Glutamatergic neuron (in vitro differentiated cells): ENCODE results near the gene CHRNA1. TPM values are rescaled to one million over a fixed set of nuclear protein-coding genes. Genes with fewer than 3 reads are reported as not detected.

Experiments
- DNase-seq: peaks from one replicate; pipeline ENCODE4 v3.0.0; 2022
- H3K27ac Mint-ChIP-seq: one replicate; pipeline ENCODE4 v1.8.0; 2020; ENCODE audit warnings: mild to moderate bottlenecking, mixed read lengths, inconsistent platforms; ENCODE audit not compliant: unreplicated experiment
- H3K27me3 Mint-ChIP-seq: one replicate; pipeline ENCODE4 v1.8.0; 2020; ENCODE audit warnings: mild to moderate bottlenecking, moderate library complexity, mixed read lengths, inconsistent platforms; ENCODE audit not compliant: unreplicated experiment
- H3K36me3 Mint-ChIP-seq: one replicate; pipeline ENCODE4 v1.8.0; 2020; ENCODE audit warnings: mild to moderate bottlenecking, mixed read lengths, inconsistent platforms; ENCODE audit not compliant: unreplicated experiment
- H3K4me1 Mint-ChIP-seq: one replicate; pipeline ENCODE4 v1.8.0; 2020; ENCODE audit warnings: mild to moderate bottlenecking, low read depth, mixed read lengths, inconsistent platforms; ENCODE audit not compliant: unreplicated experiment
- H3K4me3 Mint-ChIP-seq: one replicate; pipeline ENCODE4 v1.8.0; 2020; ENCODE audit warnings: mild to moderate bottlenecking, mixed read lengths, inconsistent platforms; ENCODE audit not compliant: unreplicated experiment
- H3K9me3 Mint-ChIP-seq: one replicate; pipeline ENCODE4 v1.8.0; 2020; ENCODE audit warnings: mild to moderate bottlenecking, moderate library complexity, mixed read lengths, inconsistent platforms; ENCODE audit not compliant: unreplicated experiment
- long read RNA-seq: library from polyadenylated mRNA; unstranded; transcript quantifications from one replicate; pipeline ENCODE4 v2.0.0, GENCODE V29; 2020; ENCODE audit not compliant: unreplicated experiment
- total RNA-seq: library from RNA; stranded (reverse); fragmentation: NEBNext Ultra II Directional; extraction: Animal tissue kit (Norgen Biotek cat#: 25700); gene quantifications from one replicate; pipeline ENCODE4 v1.2.1, GENCODE V29; 2021; ENCODE audit not compliant: unreplicated experiment
- TF ChIP-seq, protein P1 (sequence below): fragments of 200-600 bp; sonication (generic); IDR thresholded peaks from one replicate; pipeline ENCODE4 v1.5.0; 2021; ENCODE audit not compliant: partially characterized antibody, unreplicated experiment

The CHRNA1 gene
- 161 TPM for total RNA-seq
- long read RNA-seq, transcript CHRNA1-202 (9 exons, 1,984 nt), result major isoform, 81 of 144 reads
- long read RNA-seq, transcript CHRNA1-201 (10 exons, 1,980 nt), result minor isoform, 28 of 144 reads
- long read RNA-seq, transcript CHRNA1-205 (8 exons, 1,460 nt), result minor isoform, 7 of 144 reads
- long read RNA-seq, partial matches to known transcripts, result 21 of 144 reads
- long read RNA-seq, other reads (novel, unspliced or antisense), result 6 of 144 reads

DNA sequence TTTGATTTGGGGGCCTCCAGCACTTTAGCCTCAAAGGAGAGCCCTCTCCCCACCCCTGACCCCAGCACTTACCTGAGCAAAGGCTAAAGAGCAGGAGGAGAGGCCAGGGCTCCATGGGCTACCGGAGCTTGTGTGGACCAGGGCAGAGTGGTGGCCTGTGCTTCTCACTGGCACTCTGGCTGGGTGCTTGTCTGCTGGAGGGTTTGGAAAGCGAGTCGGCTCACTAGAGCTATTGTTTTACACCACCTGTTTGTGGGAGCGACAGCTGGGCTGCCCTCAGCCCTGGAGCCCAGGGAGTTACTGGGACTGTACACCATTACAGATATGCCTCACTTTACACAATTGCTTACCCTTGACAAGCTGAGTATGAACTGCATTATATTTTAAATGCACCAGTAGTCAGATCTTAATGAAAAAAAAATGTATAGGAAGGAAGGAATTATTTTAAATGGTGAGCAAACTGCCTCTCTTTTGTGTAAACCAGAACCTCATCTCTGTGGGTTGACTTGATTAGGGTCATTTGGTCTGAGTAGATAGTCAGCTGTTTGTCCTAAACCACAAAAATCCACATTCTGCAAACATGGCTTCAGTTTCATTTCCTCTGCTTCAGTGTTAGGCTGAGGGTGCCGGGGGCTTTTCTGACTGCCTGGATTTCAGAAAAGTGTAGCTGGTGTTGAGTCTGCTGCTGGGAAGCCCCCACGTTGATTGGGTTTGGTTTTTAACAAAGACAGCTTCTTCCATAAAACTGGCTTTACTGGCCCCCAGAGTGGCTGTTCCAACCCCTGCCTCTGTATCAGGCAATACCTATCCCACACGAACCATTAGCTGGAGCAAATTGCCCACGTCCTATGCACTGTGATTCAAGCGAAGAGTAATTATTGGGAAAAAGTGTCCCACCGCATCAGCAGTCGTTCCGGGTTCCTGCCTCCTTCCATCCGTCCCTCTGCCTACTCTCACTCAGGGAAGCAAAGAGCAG lies at the start of gene CHRNA1:
CHRNA1 (minus strand) TSS at position 193 of the 976 bp plus-strand sequence; CDS start at position 115, 78 bp downstream.
- Mint-ChIP-seq H3K36me3 (no peaks in the 10 kb centered on the region), H3K4me1 (peaks cover 59% of the 10 kb centered on the region), H3K27me3 (peaks cover 1% of the 10 kb centered on the region), H3K4me3 (peak within 1 kb of the TSS; percentile 93), H3K27ac (peak within 1 kb of the TSS; percentile 96), H3K9me3 (peaks cover 16% of the 10 kb centered on the region)
- TF ChIP-seq, protein P1, sequence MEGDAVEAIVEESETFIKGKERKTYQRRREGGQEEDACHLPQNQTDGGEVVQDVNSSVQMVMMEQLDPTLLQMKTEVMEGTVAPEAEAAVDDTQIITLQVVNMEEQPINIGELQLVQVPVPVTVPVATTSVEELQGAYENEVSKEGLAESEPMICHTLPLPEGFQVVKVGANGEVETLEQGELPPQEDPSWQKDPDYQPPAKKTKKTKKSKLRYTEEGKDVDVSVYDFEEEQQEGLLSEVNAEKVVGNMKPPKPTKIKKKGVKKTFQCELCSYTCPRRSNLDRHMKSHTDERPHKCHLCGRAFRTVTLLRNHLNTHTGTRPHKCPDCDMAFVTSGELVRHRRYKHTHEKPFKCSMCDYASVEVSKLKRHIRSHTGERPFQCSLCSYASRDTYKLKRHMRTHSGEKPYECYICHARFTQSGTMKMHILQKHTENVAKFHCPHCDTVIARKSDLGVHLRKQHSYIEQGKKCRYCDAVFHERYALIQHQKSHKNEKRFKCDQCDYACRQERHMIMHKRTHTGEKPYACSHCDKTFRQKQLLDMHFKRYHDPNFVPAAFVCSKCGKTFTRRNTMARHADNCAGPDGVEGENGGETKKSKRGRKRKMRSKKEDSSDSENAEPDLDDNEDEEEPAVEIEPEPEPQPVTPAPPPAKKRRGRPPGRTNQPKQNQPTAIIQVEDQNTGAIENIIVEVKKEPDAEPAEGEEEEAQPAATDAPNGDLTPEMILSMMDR, result no peak
- DNase-seq, result peak; percentile 64

DNA sequence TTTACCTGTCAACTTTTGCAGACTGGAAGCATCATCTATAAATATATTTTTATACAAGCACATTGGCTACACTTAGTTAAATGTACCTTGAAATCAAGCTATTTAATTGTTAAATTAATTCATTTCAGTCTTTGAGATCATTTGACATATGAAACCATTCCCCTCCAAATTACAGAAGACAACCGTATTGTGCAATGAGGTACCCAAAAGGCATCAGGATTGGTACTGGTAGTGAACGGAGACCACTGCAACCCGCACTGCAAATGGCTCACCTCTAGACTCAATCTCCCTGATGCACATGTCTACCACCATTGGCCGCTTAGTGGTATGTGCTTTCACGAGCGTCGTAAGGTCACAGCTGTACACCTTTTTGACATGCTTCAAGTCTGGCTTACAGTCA lies 47.8 kb upstream of the CHRNA1 start:
- no peak for DNase-seq
- H3K27me3 Mint-ChIP-seq, result peaks cover 6% of the 10 kb centered on the region
- TF ChIP-seq, protein P1, result no peak
- no peak overlapping the region for H3K4me3 Mint-ChIP-seq
- H3K4me1 Mint-ChIP-seq, result peaks cover 6% of the 10 kb centered on the region
- H3K36me3 Mint-ChIP-seq, result no peaks in the 10 kb centered on the region
- H3K27ac Mint-ChIP-seq, result no peak overlapping the region
- peaks cover 5% of the 10 kb centered on the region for H3K9me3 Mint-ChIP-seq

DNA sequence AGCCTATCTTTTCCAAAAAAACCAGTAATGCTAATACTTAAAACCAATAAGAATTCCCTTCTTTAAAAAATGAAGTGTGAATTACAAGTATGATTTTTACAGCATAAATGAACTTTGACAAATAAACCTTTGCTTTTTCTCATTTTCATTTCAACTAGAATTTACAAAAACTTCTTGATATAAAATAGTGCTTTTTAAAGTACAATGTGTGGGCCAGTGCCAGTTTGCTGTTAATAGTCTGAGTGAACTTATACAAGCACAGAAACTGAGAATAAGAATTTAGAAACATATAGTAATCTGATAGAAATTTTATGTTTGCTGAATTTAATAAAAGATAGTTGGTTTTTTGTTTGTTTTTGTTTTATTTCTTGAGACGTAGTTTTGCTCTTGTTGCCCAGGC lies 43.7 kb upstream of the CHRNA1 start:
- DNase-seq, result no peak
- TF ChIP-seq, protein P1, result no peak
- H3K4me1 Mint-ChIP-seq, result peaks cover 6% of the 10 kb centered on the region
- peaks cover 5% of the 10 kb centered on the region for H3K9me3 Mint-ChIP-seq
- no peak overlapping the region for H3K4me3 Mint-ChIP-seq
- H3K27ac Mint-ChIP-seq, result no peak overlapping the region
- peaks cover 8% of the 10 kb centered on the region for H3K36me3 Mint-ChIP-seq
- H3K27me3 Mint-ChIP-seq, result peaks cover 10% of the 10 kb centered on the region

DNA sequence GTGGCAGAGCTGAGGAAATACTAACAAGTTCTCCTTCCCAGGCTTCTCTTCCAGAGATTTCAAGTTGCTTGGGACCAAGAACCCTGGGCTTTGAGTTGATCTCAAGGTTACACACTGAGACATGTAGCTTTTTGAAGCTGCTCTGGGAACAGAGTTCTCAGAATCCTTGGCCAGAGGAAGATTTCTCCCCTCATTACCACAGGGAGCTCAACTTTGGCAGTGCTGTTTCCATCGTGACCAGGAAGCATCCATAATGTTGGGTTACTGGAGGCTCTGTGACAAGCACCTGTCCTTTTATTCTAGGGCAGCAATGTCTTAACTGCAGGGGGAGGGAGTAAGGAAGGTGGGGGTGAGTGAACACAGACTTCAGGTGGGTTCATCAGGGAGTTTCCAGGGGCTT lies 41.5 kb upstream of the CHRNA1 start:
- no peak for DNase-seq
- peaks cover 5% of the 10 kb centered on the region for H3K9me3 Mint-ChIP-seq
- no peak overlapping the region for H3K27ac Mint-ChIP-seq
- TF ChIP-seq, protein P1, result no peak
- peaks cover 10% of the 10 kb centered on the region for H3K27me3 Mint-ChIP-seq
- peaks cover 6% of the 10 kb centered on the region for H3K4me1 Mint-ChIP-seq
- peaks cover 8% of the 10 kb centered on the region for H3K36me3 Mint-ChIP-seq
- no peak overlapping the region for H3K4me3 Mint-ChIP-seq
